ENCODE measurements around the gene KRTAP6-2. TPM values are rescaled to one million over a fixed set of nuclear protein-coding genes. Genes with fewer than 3 reads are reported as not detected.

KRTAP6-2 gene
- polyA plus RNA-seq, 3 donors = not detected

DNA sequence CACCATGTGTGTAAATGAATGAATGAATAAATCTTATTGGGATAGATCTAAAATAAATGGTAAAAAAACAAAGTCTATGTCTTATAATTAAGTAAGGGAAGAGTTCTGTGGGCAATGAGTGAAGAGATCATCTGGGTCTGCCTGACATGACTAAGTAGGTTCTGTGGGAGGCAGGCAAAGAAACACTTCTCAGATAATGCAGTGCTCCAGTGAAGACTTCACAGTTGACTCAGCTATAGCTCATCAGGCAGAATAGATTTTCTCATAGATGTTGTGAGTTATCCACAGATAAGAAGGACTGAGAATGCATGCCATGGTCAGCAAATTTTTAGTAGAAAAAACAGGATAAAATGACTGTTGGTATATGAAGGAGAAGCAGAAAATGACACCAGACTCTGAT, 20.9 kb downstream of the KRTAP6-2 start:
- no peak for DNase-seq

DNA sequence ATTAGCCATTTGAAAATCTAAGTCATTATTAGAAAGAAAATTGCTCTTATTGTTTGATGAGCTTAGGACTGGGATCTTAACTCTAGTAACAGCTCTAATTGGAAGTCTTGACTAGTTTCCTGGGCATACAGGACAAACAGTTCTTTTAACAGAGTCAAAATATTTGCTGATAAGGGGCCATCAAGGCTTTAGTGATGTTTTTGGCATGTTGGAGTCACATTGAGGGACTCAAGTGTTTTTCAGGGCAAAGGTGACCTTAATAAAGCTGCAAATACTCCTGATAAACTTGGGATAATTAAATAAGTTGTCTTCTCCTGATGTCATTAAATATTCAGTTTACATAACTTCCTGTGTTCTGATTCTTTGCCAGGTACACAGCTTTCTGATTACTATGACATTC, 31.1 kb downstream of the KRTAP6-2 start:
- no peak for DNase-seq

DNA sequence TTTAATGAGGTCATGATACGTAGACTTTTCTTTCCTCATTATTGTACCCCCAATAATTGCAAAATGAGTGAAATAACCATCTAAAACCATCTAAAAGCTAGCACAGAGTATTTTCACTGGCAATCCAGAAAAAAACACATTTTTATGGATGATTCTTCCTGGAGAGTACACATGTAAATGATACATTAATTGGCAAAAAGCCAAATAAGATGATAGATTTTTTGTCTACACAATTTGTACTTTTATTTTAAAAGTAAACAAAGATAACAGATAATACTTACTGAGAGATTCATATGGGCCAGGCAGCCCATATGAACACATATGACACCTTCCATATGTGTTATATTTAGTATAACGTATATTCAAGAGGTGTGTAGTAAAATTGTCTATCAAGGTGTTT, 35.1 kb downstream of the KRTAP6-2 start:
- no peak for DNase-seq

DNA sequence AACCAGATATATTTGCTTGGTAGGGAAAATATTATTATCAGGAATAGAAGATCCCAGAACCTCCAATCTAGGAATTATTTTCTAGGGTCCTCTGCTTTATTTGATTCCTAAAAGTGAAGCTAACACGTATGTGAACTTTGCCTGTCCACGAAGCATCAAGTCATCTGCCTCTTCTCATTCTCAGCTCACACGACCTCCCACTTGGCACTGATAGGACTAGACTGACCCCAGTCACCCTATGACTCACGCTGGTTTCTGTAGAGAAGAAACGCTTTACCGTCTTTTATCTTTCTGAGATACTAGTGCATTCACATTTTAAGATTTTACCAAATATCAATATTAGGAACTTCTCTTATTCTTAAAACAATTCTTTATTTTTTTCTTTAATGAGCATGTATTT, 35.6 kb downstream of the KRTAP6-2 start:
- DNase-seq = no peak

DNA sequence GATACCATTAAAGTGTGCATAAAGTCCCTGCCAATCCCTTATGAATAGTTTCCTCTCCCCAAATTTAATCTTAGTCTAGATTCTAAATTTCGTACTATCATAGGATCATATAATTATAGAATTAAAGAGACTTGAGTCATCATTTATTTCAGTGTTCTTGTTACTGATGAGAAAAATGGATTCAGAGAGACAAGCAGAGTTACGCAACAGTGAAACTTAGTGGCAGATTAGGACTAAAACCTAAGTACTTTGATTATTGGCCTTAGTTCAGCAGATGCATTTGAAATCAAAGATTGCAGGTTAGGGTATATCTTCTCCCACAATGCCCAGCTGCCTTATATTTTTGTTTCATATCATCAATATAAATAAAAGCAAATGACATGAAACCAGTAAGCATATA, 36.7 kb downstream of the KRTAP6-2 start:
- DNase-seq = no peak

DNA sequence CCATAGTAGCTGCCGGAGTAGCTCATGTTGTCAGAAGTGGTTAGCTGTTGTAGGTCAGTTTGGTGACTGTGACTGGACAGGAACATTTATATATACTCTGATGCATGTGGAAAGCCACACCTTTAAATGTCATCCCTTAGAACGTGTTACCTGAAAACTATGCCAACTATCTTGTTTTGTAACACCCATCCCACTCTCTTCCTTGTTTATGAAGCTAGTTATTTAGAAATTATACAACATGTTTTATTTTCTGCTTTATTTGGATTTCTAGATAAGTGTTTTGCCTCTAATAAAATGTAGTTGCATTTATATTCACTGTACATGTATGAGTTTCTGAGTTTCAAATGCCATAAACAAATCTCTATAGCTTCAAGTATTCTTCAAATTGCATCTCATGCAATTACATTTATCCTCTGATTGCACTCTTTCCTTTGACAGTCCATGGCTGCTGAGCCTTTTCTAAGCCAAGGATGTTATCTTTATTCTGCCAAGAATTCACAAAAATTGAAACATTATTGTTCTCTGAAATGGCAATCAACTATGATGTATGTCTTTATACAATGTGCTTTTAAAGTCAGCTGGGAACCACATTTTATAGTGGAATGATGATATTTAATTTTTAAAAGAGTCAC, 37.3 kb downstream of the KRTAP6-2 start, which contains the start of gene KRTAP19-7:
KRTAP19-7 (minus strand) TSS at position 51 of the 632 bp plus-strand sequence; CDS start at position 26, 25 bp downstream.
- DNase-seq = no peak

DNA sequence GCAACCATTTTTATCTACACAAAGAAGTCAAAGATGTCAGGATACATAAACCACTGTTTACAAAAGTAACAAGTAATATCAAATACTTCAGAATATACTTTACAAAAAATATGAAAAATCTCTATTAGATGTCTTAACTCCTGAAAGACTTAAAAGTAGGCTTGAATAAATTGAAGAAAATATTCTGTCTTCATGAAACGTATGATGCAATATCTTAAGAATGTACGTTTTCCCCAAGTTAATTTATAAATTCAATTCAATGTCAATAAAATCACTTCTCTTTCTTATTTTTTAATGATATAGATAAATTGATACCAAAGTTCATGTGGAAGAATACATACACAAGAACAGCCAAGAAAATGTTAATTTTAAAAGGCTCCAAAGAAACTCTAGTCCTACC, 43.6 kb downstream of the KRTAP6-2 start:
- no peak for DNase-seq

DNA sequence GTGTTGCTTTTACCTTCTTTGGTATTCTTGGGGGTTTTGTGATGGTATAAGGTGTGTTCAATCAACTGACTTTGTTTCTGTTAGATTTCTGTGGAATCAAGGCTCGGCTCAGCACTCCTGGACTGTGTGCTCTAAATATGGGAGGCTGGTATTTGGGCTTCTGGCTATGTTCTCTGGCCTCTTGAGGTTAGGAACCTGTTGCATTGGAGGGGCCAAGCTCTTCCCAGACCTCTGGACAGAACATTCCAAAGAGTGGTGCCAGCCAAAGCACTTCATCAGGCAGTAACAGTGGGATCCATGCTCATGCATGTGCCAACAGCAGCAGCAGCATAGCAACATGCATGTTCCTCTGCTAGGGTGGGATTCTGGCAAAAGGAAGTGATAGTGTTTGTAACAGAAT, 45.9 kb downstream of the KRTAP6-2 start:
- no peak for DNase-seq

Other genes starting within 250 kb of the KRTAP6-2 start
- not detected for gene KRTAP13-2, start 226.6 kb downstream of the KRTAP6-2 start, polyA plus RNA-seq (ENCODE audit: insufficient read length in 3 of 3)
- not detected for gene KRTAP13-1, start 202.9 kb downstream of the KRTAP6-2 start, polyA plus RNA-seq (ENCODE audit: insufficient read length in 3 of 3)
- gene KRTAP13-3, start 173.0 kb downstream of the KRTAP6-2 start, polyA plus RNA-seq (ENCODE audit: insufficient read length in 3 of 3) = not detected
- not detected for gene KRTAP13-4, start 168.7 kb downstream of the KRTAP6-2 start, polyA plus RNA-seq (ENCODE audit: insufficient read length in 3 of 3)
- gene KRTAP15-1, start 158.6 kb downstream of the KRTAP6-2 start, polyA plus RNA-seq (ENCODE audit: insufficient read length in 3 of 3) = not detected
- gene KRTAP19-1, start 118.5 kb downstream of the KRTAP6-2 start, polyA plus RNA-seq (ENCODE audit: insufficient read length in 3 of 3) = not detected
- gene KRTAP19-2, start 111.5 kb downstream of the KRTAP6-2 start, polyA plus RNA-seq (ENCODE audit: insufficient read length in 3 of 3) = not detected
- gene KRTAP19-3, start 106.9 kb downstream of the KRTAP6-2 start, polyA plus RNA-seq (ENCODE audit: insufficient read length in 3 of 3) = not detected
- gene KRTAP19-4, start 101.7 kb downstream of the KRTAP6-2 start, polyA plus RNA-seq (ENCODE audit: insufficient read length in 3 of 3) = not detected
- not detected for gene KRTAP19-5, start 96.8 kb downstream of the KRTAP6-2 start, polyA plus RNA-seq (ENCODE audit: insufficient read length in 3 of 3)
- not detected for gene KRTAP19-6, start 57.0 kb downstream of the KRTAP6-2 start, polyA plus RNA-seq (ENCODE audit: insufficient read length in 3 of 3)
- not detected for gene KRTAP19-7, start 37.6 kb downstream of the KRTAP6-2 start, polyA plus RNA-seq (ENCODE audit: insufficient read length in 3 of 3)
- not detected for gene KRTAP22-2, start 8.5 kb downstream of the KRTAP6-2 start, polyA plus RNA-seq (ENCODE audit: insufficient read length in 3 of 3)
- gene KRTAP6-3, start 6.5 kb downstream of the KRTAP6-2 start, polyA plus RNA-seq (ENCODE audit: insufficient read length in 3 of 3) = not detected
- not detected for gene KRTAP22-1, start 2.2 kb upstream of the KRTAP6-2 start, polyA plus RNA-seq (ENCODE audit: insufficient read length in 3 of 3)
- gene KRTAP6-1, start 15.0 kb upstream of the KRTAP6-2 start, polyA plus RNA-seq (ENCODE audit: insufficient read length in 3 of 3) = not detected
- gene KRTAP20-1, start 17.5 kb upstream of the KRTAP6-2 start, polyA plus RNA-seq (ENCODE audit: insufficient read length in 3 of 3) = not detected
- not detected for gene KRTAP20-4, start 21.7 kb upstream of the KRTAP6-2 start, polyA plus RNA-seq (ENCODE audit: insufficient read length in 3 of 3)
- not detected for gene KRTAP20-2, start 36.3 kb upstream of the KRTAP6-2 start, polyA plus RNA-seq (ENCODE audit: insufficient read length in 3 of 3)
- gene KRTAP20-3, start 44.0 kb upstream of the KRTAP6-2 start, polyA plus RNA-seq (ENCODE audit: insufficient read length in 3 of 3) = not detected
- gene KRTAP21-3, start 119.9 kb upstream of the KRTAP6-2 start, polyA plus RNA-seq (ENCODE audit: insufficient read length in 3 of 3) = not detected
- not detected for gene KRTAP21-2, start 148.4 kb upstream of the KRTAP6-2 start, polyA plus RNA-seq (ENCODE audit: insufficient read length in 3 of 3)
- gene KRTAP21-1, start 156.5 kb upstream of the KRTAP6-2 start, polyA plus RNA-seq (ENCODE audit: insufficient read length in 3 of 3) = not detected
- gene KRTAP8-1, start 214.4 kb upstream of the KRTAP6-2 start, polyA plus RNA-seq (ENCODE audit: insufficient read length in 3 of 3) = not detected
- not detected for gene KRTAP7-1, start 230.9 kb upstream of the KRTAP6-2 start, polyA plus RNA-seq (ENCODE audit: insufficient read length in 3 of 3)